Measurements from ENCODE around the gene COL18A1. TPM values are rescaled to one million over a fixed set of nuclear protein-coding genes. Genes with fewer than 3 reads are reported as not detected.

Gene COL18A1
- total RNA-seq, 1 experiment from 2014 or later, result 3.7 TPM

- DNase-seq (ENCODE audit: extremely low read depth, low read depth), result no peak
These were observed 106.9 kb downstream of the COL18A1 start for GRCh38 chr21:45511661-45512431.

- no peak for DNase-seq (ENCODE audit: extremely low read depth, low read depth)
These were observed 107.6 kb downstream of the COL18A1 start for GRCh38 chr21:45512626-45513002.

- DNase-seq (ENCODE audit: extremely low read depth, low read depth), result no peak
These were observed 108.2 kb downstream of the COL18A1 start for GRCh38 chr21:45513003-45513717.

GRCh38 chr21:45513741-45514310, 108.9 kb downstream of the COL18A1 start:
- no peak for DNase-seq (ENCODE audit: extremely low read depth, low read depth)

GRCh38 chr21:45514311-45515021, 109.5 kb downstream of the COL18A1 start:
- no peak for DNase-seq (ENCODE audit: extremely low read depth, low read depth)

- DNase-seq (ENCODE audit: extremely low read depth, low read depth), result no peak
These were observed 110.5 kb downstream of the COL18A1 start for GRCh38 chr21:45515241-45516061.

GRCh38 chr21:45516071-45516670, 111.2 kb downstream of the COL18A1 start:
- DNase-seq (ENCODE audit: extremely low read depth, low read depth), result no peak

- DNase-seq (ENCODE audit: extremely low read depth, low read depth), result no peak
These were observed 111.7 kb downstream of the COL18A1 start for GRCh38 chr21:45516671-45517151.

GRCh38 chr21:45517249-45518065, 112.5 kb downstream of the COL18A1 start:
- no peak for DNase-seq (ENCODE audit: extremely low read depth, low read depth)

- no peak for DNase-seq (ENCODE audit: extremely low read depth, low read depth)
These were observed 113.8 kb downstream of the COL18A1 start for GRCh38 chr21:45518742-45519141.

- DNase-seq (ENCODE audit: extremely low read depth, low read depth), result no peak
These were observed 114.2 kb downstream of the COL18A1 start for GRCh38 chr21:45519182-45519581.

- DNase-seq (ENCODE audit: extremely low read depth, low read depth), result no peak
These were observed 116.3 kb downstream of the COL18A1 start for GRCh38 chr21:45521241-45521640.

GRCh38 chr21:45522381-45522780, 117.4 kb downstream of the COL18A1 start:
- DNase-seq (ENCODE audit: extremely low read depth, low read depth), result no peak

GRCh38 chr21:45522986-45523385, 118.0 kb downstream of the COL18A1 start:
- no peak for DNase-seq (ENCODE audit: extremely low read depth, low read depth)

- no peak for DNase-seq (ENCODE audit: extremely low read depth, low read depth)
These were observed 118.6 kb downstream of the COL18A1 start for GRCh38 chr21:45523411-45524101.

GRCh38 chr21:45524756-45525152, 119.8 kb downstream of the COL18A1 start:
- no peak for DNase-seq (ENCODE audit: extremely low read depth, low read depth)

GRCh38 chr21:45525153-45525909, 120.4 kb downstream of the COL18A1 start:
- DNase-seq (ENCODE audit: extremely low read depth, low read depth), result no peak

GRCh38 chr21:45525910-45526306, 120.9 kb downstream of the COL18A1 start:
- no peak for DNase-seq (ENCODE audit: extremely low read depth, low read depth)

All from NCI-H460 (cell line).